ENCODE data around the gene PCBD2.

- TF ChIP-seq, protein P1, sequence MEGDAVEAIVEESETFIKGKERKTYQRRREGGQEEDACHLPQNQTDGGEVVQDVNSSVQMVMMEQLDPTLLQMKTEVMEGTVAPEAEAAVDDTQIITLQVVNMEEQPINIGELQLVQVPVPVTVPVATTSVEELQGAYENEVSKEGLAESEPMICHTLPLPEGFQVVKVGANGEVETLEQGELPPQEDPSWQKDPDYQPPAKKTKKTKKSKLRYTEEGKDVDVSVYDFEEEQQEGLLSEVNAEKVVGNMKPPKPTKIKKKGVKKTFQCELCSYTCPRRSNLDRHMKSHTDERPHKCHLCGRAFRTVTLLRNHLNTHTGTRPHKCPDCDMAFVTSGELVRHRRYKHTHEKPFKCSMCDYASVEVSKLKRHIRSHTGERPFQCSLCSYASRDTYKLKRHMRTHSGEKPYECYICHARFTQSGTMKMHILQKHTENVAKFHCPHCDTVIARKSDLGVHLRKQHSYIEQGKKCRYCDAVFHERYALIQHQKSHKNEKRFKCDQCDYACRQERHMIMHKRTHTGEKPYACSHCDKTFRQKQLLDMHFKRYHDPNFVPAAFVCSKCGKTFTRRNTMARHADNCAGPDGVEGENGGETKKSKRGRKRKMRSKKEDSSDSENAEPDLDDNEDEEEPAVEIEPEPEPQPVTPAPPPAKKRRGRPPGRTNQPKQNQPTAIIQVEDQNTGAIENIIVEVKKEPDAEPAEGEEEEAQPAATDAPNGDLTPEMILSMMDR (conservative IDR thresholded peaks at IDR 0.05 in 1 of 2, IDR thresholded peaks at IDR 0.05 in 1 of 2; ENCODE audit: low read depth in 1 of 2, low read length in 2 of 2): no peak
- no peak for TF ChIP-seq EZH2 (IDR thresholded peaks at IDR 0.05; ENCODE audit: low read length, missing control alignments)
These were observed 71.9 kb downstream of the PCBD2 start for GRCh38 chr5:134976841-134977240.

All from fibroblast of lung (primary cell).